Spleen (tissue), 11 donors: Measurements from ENCODE around the gene MCTP1. TPM values are rescaled to one million over a fixed set of nuclear protein-coding genes. Genes with fewer than 3 reads are reported as not detected.
A peak's percentile ranks its signal among the peaks of the same experiment; 100 is the strongest.

ENCODE experiments used
- DNase-seq: peaks from one replicate; pipeline ENCODE4 v3.0.0-alpha.2; 2020
- H3K27ac ChIP-seq, 8 donors: fragments of 200-600 bp; sonication (generic) in 7 of 8; 1 replicate in 4 of 8; 2 replicates in 4 of 8; pipeline versions ENCODE4 v1.5.0 to v1.8.0; 2016 to 2021; ENCODE audit warnings: inconsistent platforms in 4 of 8, mild to moderate bottlenecking in 4 of 8, moderate library complexity in 1 of 8
- H3K27me3 ChIP-seq, 7 donors: fragments of 200-600 bp; sonication (generic) in 6 of 7; replicated peaks in 1 of 7; 1 replicate in 4 of 7; 2 replicates in 3 of 7; pipeline versions ENCODE4 v1.5.0 to v1.8.0; 2016 to 2021; ENCODE audit warnings: inconsistent platforms in 3 of 7, mild to moderate bottlenecking in 1 of 7
- H3K36me3 ChIP-seq, 6 donors: fragments of 200-600 bp; sonication (generic) in 5 of 6; 1 replicate in 4 of 6; 2 replicates in 2 of 6; pipeline versions ENCODE4 v1.5.0 to v1.8.0; 2016 to 2021; ENCODE audit warnings: inconsistent platforms in 2 of 6
- H3K4me1 ChIP-seq, 6 donors: fragments of 200-600 bp; sonication (generic) in 5 of 6; 1 replicate in 3 of 6; 2 replicates in 3 of 6; pipeline versions ENCODE4 v1.5.0 to v1.8.0; 2016 to 2021; ENCODE audit warnings: inconsistent platforms in 3 of 6
- H3K4me3 ChIP-seq, 8 donors: fragments of 200-600 bp; sonication (generic) in 7 of 8; 1 replicate in 4 of 8; 2 replicates in 4 of 8; pipeline versions ENCODE4 v1.5.0 to v1.8.0; 2016 to 2021; ENCODE audit warnings: inconsistent platforms in 4 of 8, mild to moderate bottlenecking in 4 of 8, moderate library complexity in 2 of 8
- H3K9me3 ChIP-seq, 8 donors: fragments of 200-600 bp; sonication (generic) in 7 of 8; 1 replicate in 4 of 8; 2 replicates in 4 of 8; pipeline versions ENCODE4 v1.5.0 to v1.8.0; 2016 to 2021; ENCODE audit warnings: inconsistent platforms in 4 of 8
- CTCF ChIP-seq, 11 experiments: fragments of 200-600 bp in 7 of 11; fragments of 450-650 bp in 4 of 11; sonication (generic) in 4 of 11; IDR thresholded peaks in 8 of 11; conservative IDR thresholded peaks in 3 of 11; 1 replicate in 7 of 11; 2 replicates in 4 of 11; pipeline versions ENCODE4 v1.4.0 to v1.8.0; 2016 to 2021; ENCODE audit warnings: antibody characterized with exemption in 11 of 11, inconsistent platforms in 4 of 11, mild to moderate bottlenecking in 1 of 11
- POLR2A ChIP-seq, 3 donors: fragments of 450-650 bp; IDR thresholded peaks; one replicate each; pipeline ENCODE4 v1.5.1; 2017; ENCODE audit warnings: antibody characterized with exemption in 3 of 3, mild to moderate bottlenecking in 1 of 3
- POLR2AphosphoS5 ChIP-seq, 3 donors: sonication (generic); formaldehyde crosslinking; IDR thresholded peaks; one replicate each; pipeline ENCODE4 v1.5.1; 2017; ENCODE audit warnings: antibody characterized with exemption in 3 of 3
- WGBS, 5 donors: extraction: QIAGEN DNeasy Blood & Tissue Kit in 3 of 5; methylation state at CpG; one replicate each; pipeline versions ENCODE4 v1.1.5 to v1.1.7; 2013 to 2018; 5-methylcytosine and 5-hydroxymethylcytosine counted together
- intact Hi-C: fragments of 100-400 bp; cut with DNase I; formaldehyde crosslinking; loops from one replicate; pipeline ENCODE4 v1.15.0; 2023; ENCODE audit warnings: low total_unique reads
- polyA plus RNA-seq, 3 donors: library from polyadenylated mRNA; stranded (reverse); fragments of 200-250 nt; gene quantifications; one replicate each; pipeline ENCODE4 v1.2.1, GENCODE V29; 2013
- total RNA-seq, 7 donors: library from RNA; depleted of rRNA in 3 of 7; stranded (reverse); fragments of >200 nt in 3 of 7; fragmentation: NEBNext Ultra II Directional in 4 of 7; extraction: Animal tissue kit (Norgen Biotek cat#: 25700) in 4 of 7; gene quantifications; one replicate each; pipeline versions ENCODE4 v1.1.0 to v1.2.1, GENCODE V29; 2016 to 2021
- donor health status: healthy with polysubstance abuse.
- donor health status: DM: no; HTN: no; CAD: no; lungs with moderate emphysema.
- donor health status: DM: no; HTN: no; CAD: no.
- donor health status: Bipolar disorder and iron deficiency.
- donor health status: healthy.
- donor health status: DM: no; HTN: no; CAD: no.
- donor health status: DM: yes; HTN: yes; CAD: no.

Gene MCTP1
- total and polyA plus RNA-seq, 10 donors = 1.2 to 57.2 (median 29.4) TPM

- peaks cover 0 to 16% (median 10%) of the 10 kb centered on the region in 6 donors for H3K4me1 ChIP-seq
- H3K27ac ChIP-seq = peak overlapping the region in 2 of 8 donors; percentile 6 to 28
- intact Hi-C loops = no loop called here
- H3K36me3 ChIP-seq = no peaks in the 10 kb centered on the region
- peaks cover 0 to 7% (median 0%) of the 10 kb centered on the region in 8 donors for H3K9me3 ChIP-seq
- no peak for DNase-seq
- no peak overlapping the region for H3K4me3 ChIP-seq
- H3K27me3 ChIP-seq = no peaks in the 10 kb centered on the region
- WGBS, 5 donors = 3 to 11% (median 5%) methylated on average over 2 to 3 of the region's 3 CpGs
- TF ChIP-seq POLR2A (IDR thresholded peaks at IDR 0.05) (no peak), POLR2AphosphoS5 (IDR thresholded peaks at IDR 0.05) (no peak), CTCF (IDR thresholded peaks at IDR 0.05 in 8 of 11, conservative IDR thresholded peaks at IDR 0.05 in 3 of 11) (no peak)
Observed at GRCh38 chr5:95027775-95028174, 257.1 kb downstream of the MCTP1 start.

GRCh38 chr5:95027151-95027721, 257.7 kb downstream of the MCTP1 start:
- Histone ChIP-seq H3K4me3 (no peak overlapping the region), H3K4me1 (peaks cover 0 to 16% (median 10%) of the 10 kb centered on the region in 6 donors), H3K9me3 (peaks cover 0 to 1% (median 0%) of the 10 kb centered on the region in 8 donors), H3K36me3 (no peaks in the 10 kb centered on the region), H3K27ac (peak overlapping the region in 2 of 8 donors; percentile 6 to 28), H3K27me3 (no peaks in the 10 kb centered on the region)
- no peak for DNase-seq
- intact Hi-C loops = no loop called here
- 21 to 37% (median 30%) methylated on average over 5 of the region's 5 CpGs for WGBS, 5 donors
- TF ChIP-seq POLR2A (IDR thresholded peaks at IDR 0.05) (no peak), CTCF (IDR thresholded peaks at IDR 0.05 in 8 of 11, conservative IDR thresholded peaks at IDR 0.05 in 3 of 11) (no peak), POLR2AphosphoS5 (IDR thresholded peaks at IDR 0.05) (no peak)

GRCh38 chr5:95026718-95027117, 258.2 kb downstream of the MCTP1 start:
- WGBS, 5 donors = 68 to 79% (median 71%) methylated on average over 2 of the region's 2 CpGs
- TF ChIP-seq CTCF (IDR thresholded peaks at IDR 0.05 in 8 of 11, conservative IDR thresholded peaks at IDR 0.05 in 3 of 11) (no peak), POLR2A (IDR thresholded peaks at IDR 0.05) (no peak), POLR2AphosphoS5 (IDR thresholded peaks at IDR 0.05) (no peak)
- DNase-seq = no peak

GRCh38 chr5:95022967-95023695, 261.8 kb downstream of the MCTP1 start:
- no peak for DNase-seq
- H3K9me3 ChIP-seq = no peaks in the 10 kb centered on the region
- H3K27ac ChIP-seq = no peak overlapping the region
- TF ChIP-seq POLR2AphosphoS5 (IDR thresholded peaks at IDR 0.05) = no peak
- TF ChIP-seq POLR2A (IDR thresholded peaks at IDR 0.05) = no peak
- no peak for TF ChIP-seq CTCF (IDR thresholded peaks at IDR 0.05 in 8 of 11, conservative IDR thresholded peaks at IDR 0.05 in 3 of 11)
- intact Hi-C loops = no loop called here
- H3K4me3 ChIP-seq = no peak overlapping the region
- H3K27me3 ChIP-seq = no peaks in the 10 kb centered on the region
- WGBS, 5 donors = 55 to 72% (median 65%) methylated on average over 5 of the region's 5 CpGs
- peaks cover 0 to 13% (median 10%) of the 10 kb centered on the region in 6 donors for H3K4me1 ChIP-seq
- no peaks in the 10 kb centered on the region for H3K36me3 ChIP-seq

More at GRCh38 chr5:95026718-95027117, 258.2 kb downstream of the MCTP1 start:
- Histone ChIP-seq H3K4me1 (peaks cover 0 to 16% (median 10%) of the 10 kb centered on the region in 6 donors), H3K9me3 (no peaks in the 10 kb centered on the region), H3K36me3 (no peaks in the 10 kb centered on the region), H3K4me3 (no peak overlapping the region), H3K27ac (no peak overlapping the region), H3K27me3 (no peaks in the 10 kb centered on the region)
- intact Hi-C loops = no loop called here
